ENCODE measurements around the gene LCP2. TPM values are rescaled to one million over a fixed set of nuclear protein-coding genes. Genes with fewer than 3 reads are reported as not detected.

The LCP2 gene
- total and polyA plus RNA-seq, 12 donors: 2.4 to 53.7 (median 17.7) TPM

- no peak for DNase-seq
- Histone ChIP-seq H3K9me3 (replicated peaks in 1 of 3) (no peaks in the 10 kb centered on the region), H3K27me3 (no peaks in the 10 kb centered on the region), H3K4me3 (no peak overlapping the region), H3K4me1 (replicated peaks in 1 of 2) (peaks cover 0 to 15% of the 10 kb centered on the region in 2 donors), H3K36me3 (replicated peaks in 1 of 2) (no peaks in the 10 kb centered on the region), H3K27ac (no peak overlapping the region)
- intact Hi-C loops (cut with DNase I): no loop called here
- TF ChIP-seq, protein P1, sequence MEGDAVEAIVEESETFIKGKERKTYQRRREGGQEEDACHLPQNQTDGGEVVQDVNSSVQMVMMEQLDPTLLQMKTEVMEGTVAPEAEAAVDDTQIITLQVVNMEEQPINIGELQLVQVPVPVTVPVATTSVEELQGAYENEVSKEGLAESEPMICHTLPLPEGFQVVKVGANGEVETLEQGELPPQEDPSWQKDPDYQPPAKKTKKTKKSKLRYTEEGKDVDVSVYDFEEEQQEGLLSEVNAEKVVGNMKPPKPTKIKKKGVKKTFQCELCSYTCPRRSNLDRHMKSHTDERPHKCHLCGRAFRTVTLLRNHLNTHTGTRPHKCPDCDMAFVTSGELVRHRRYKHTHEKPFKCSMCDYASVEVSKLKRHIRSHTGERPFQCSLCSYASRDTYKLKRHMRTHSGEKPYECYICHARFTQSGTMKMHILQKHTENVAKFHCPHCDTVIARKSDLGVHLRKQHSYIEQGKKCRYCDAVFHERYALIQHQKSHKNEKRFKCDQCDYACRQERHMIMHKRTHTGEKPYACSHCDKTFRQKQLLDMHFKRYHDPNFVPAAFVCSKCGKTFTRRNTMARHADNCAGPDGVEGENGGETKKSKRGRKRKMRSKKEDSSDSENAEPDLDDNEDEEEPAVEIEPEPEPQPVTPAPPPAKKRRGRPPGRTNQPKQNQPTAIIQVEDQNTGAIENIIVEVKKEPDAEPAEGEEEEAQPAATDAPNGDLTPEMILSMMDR (IDR thresholded peaks at IDR 0.05): no peak
- no peak for TF ChIP-seq POLR2A (IDR thresholded peaks at IDR 0.05)
Measured at GRCh38 chr5:170285181-170285580, 12.4 kb downstream of the LCP2 start.

GRCh38 chr5:170284231-170284630, 13.3 kb downstream of the LCP2 start:
- peaks cover 2 to 19% of the 10 kb centered on the region in 2 donors for H3K4me1 ChIP-seq (replicated peaks in 1 of 2)
- no peak overlapping the region for H3K27ac ChIP-seq
- no peak for TF ChIP-seq POLR2A (IDR thresholded peaks at IDR 0.05)
- TF ChIP-seq, protein P1 (IDR thresholded peaks at IDR 0.05): no peak
- intact Hi-C loops (cut with DNase I): no loop called here
- WGBS, 4 donors: 72 to 87% (median 81%) methylated on average over 2 of the region's 2 CpGs
- no peaks in the 10 kb centered on the region for H3K9me3 ChIP-seq (replicated peaks in 1 of 3)
- no peak for DNase-seq
- no peaks in the 10 kb centered on the region for H3K36me3 ChIP-seq (replicated peaks in 1 of 2)
- H3K27me3 ChIP-seq: no peaks in the 10 kb centered on the region
- no peak overlapping the region for H3K4me3 ChIP-seq

- intact Hi-C loops (cut with DNase I): no loop called here
- DNase-seq: no peak
- Histone ChIP-seq H3K27ac (no peak overlapping the region), H3K4me1 (replicated peaks in 1 of 2) (peaks cover 4 to 19% of the 10 kb centered on the region in 2 donors), H3K27me3 (no peaks in the 10 kb centered on the region), H3K36me3 (replicated peaks in 1 of 2) (no peaks in the 10 kb centered on the region), H3K9me3 (replicated peaks in 1 of 3) (no peaks in the 10 kb centered on the region), H3K4me3 (no peak overlapping the region)
- 64 to 100% (median 89%) methylated on average over 1 of the region's 1 CpG for WGBS, 4 donors
- no peak for TF ChIP-seq POLR2A (IDR thresholded peaks at IDR 0.05)
- TF ChIP-seq, protein P1 (IDR thresholded peaks at IDR 0.05): no peak
Measured at GRCh38 chr5:170283296-170283695, 14.3 kb downstream of the LCP2 start.

- H3K4me3 ChIP-seq: no peak overlapping the region
- DNase-seq: peak in 1 of 7 donors; percentile 24
- H3K9me3 ChIP-seq (replicated peaks in 1 of 3): no peaks in the 10 kb centered on the region
- no peaks in the 10 kb centered on the region for H3K36me3 ChIP-seq (replicated peaks in 1 of 2)
- TF ChIP-seq POLR2A (IDR thresholded peaks at IDR 0.05): no peak
- TF ChIP-seq, protein P1 (IDR thresholded peaks at IDR 0.05): no peak
- no peaks in the 10 kb centered on the region for H3K27me3 ChIP-seq
- peaks cover 4 to 19% of the 10 kb centered on the region in 2 donors for H3K4me1 ChIP-seq (replicated peaks in 1 of 2)
- WGBS, 4 donors: 62 to 71% (median 65%) methylated on average over 6 of the region's 6 CpGs
- H3K27ac ChIP-seq: peak overlapping the region in 2 of 5 donors; percentile 26 to 78
- intact Hi-C loops (cut with DNase I): no loop called here
Measured at GRCh38 chr5:170280011-170280493, 17.5 kb downstream of the LCP2 start.

Data from adrenal gland (tissue), 12 donors.